HepG2 (cell line): ENCODE measurements around the gene ANKIB1. TPM values are rescaled to one million over a fixed set of nuclear protein-coding genes. Genes with fewer than 3 reads are reported as not detected.

Experiments
- ATAC-seq: fragments of 200-7000 bp; cut with Tn5 transposase; 3 replicates; pipeline ENCODE4 v1.9.1; 2020; ENCODE audit warnings: mild to moderate bottlenecking, moderate library complexity
- BruUV-seq: library from RNA; stranded (reverse); fragments of 400-500 nt; replicated peaks from 2 replicates; lab custom pipeline; 2021; lab: Mats Ljungman, UMichigan
- CTCF ChIA-PET: fragments of 300-600 bp; formaldehyde crosslinking; extraction: SDS; loops from one replicate; lab custom pipeline; 2021; ENCODE audit warnings: low total read pairs, inconsistent platforms, low intra/inter-chr PET ratio; lab: Yijun Ruan, JAX
- POLR2A ChIA-PET: fragments of 350-600 bp; sonication (Branson Sonifier 250); formaldehyde crosslinking; loops from one replicate; lab custom pipeline; 2020; ENCODE audit warnings: antibody characterized with exemption, inconsistent platforms; lab: Yijun Ruan, JAX
- DNase-seq: peaks from one replicate; pipeline ENCODE4 v3.0.0-alpha.2; 2015; ENCODE audit warnings: low spot score
- FAIRE-seq: peaks from 3 replicates; lab custom pipeline; 2011; peaks lifted over from hg19 to GRCh38; lab: Jason Lieb, UNC
- H2AFZ ChIP-seq: one replicate; pipeline ENCODE4 v1.6.1; 2011; ENCODE audit warnings: low read length, inconsistent platforms
- H3K27ac ChIP-seq: fragments of 300-600 bp; 3 replicates; pipeline ENCODE4 v1.8.0; 2011; ENCODE audit warnings: mixed run types, mild to moderate bottlenecking, mixed read lengths, low read length, inconsistent platforms; ENCODE audit not compliant: insufficient read depth; ENCODE audit errors: extremely low read length
- H3K27me3 ChIP-seq, 2 experiments: fragments of 200-600 bp in 1 of 2; 2 replicates in 1 of 2; 3 replicates in 1 of 2; pipeline versions ENCODE4 v1.6.0 to v1.8.0; 2011; ENCODE audit warnings: low read length in 2 of 2, mild to moderate bottlenecking in 2 of 2, moderate library complexity in 2 of 2, inconsistent platforms in 1 of 2; ENCODE audit not compliant: insufficient read depth in 2 of 2, control insufficient read depth in 1 of 2
- H3K36me3 ChIP-seq, 2 experiments: fragments of 200-600 bp in 1 of 2; replicated peaks in 1 of 2; 2 replicates in 1 of 2; 3 replicates in 1 of 2; pipeline versions ENCODE4 v1.5.1 to v1.8.0; 2011; ENCODE audit warnings: low read length in 2 of 2, inconsistent platforms in 1 of 2; ENCODE audit not compliant: insufficient read depth in 2 of 2, control insufficient read depth in 1 of 2
- H3K4me1 ChIP-seq: 2 replicates; pipeline ENCODE4 v1.5.1; 2012; ENCODE audit warnings: low read length, inconsistent platforms; ENCODE audit not compliant: insufficient read depth
- H3K4me2 ChIP-seq: 2 replicates; pipeline ENCODE4 v1.6.0; 2011; ENCODE audit warnings: low read depth, low read length, inconsistent platforms
- H3K4me3 ChIP-seq, 3 experiments: fragments of 200-600 bp in 1 of 3; sonication (generic), shearing (Covaris generic) in 1 of 3; replicated peaks in 1 of 3; 2 replicates each; pipeline ENCODE4 v1.5.1; 2011 to 2016; ENCODE audit warnings: low read length in 3 of 3, inconsistent platforms in 2 of 3, low read depth in 2 of 3, mild to moderate bottlenecking in 2 of 3, control low read depth in 1 of 3, mixed read lengths in 1 of 3; ENCODE audit not compliant: insufficient read depth in 1 of 3
- H3K79me2 ChIP-seq: one replicate; pipeline ENCODE4 v1.6.1; 2011; ENCODE audit warnings: low read length, inconsistent platforms; ENCODE audit not compliant: insufficient read depth
- H3K9ac ChIP-seq: 2 replicates; pipeline ENCODE4 v1.6.0; 2011; ENCODE audit warnings: mild to moderate bottlenecking, low read depth, low read length, inconsistent platforms; ENCODE audit not compliant: insufficient read depth
- H3K9me3 ChIP-seq: 2 replicates; pipeline ENCODE4 v1.5.1; 2012; ENCODE audit warnings: mild to moderate bottlenecking, low read length
- H4K20me1 ChIP-seq: 2 replicates; pipeline ENCODE4 v1.6.0; 2011; ENCODE audit warnings: inconsistent platforms, mild to moderate bottlenecking, low read length, moderate library complexity; ENCODE audit not compliant: insufficient read depth
- GABPB1 ChIP-seq: IDR thresholded peaks from 2 replicates; pipeline ENCODE4 v1.6.1; 2016; ENCODE audit warnings: mild to moderate bottlenecking, missing genetic modification reagents, moderate library complexity, missing compliant biosample characterization
- HDAC2 ChIP-seq: sonication (generic); formaldehyde crosslinking; IDR thresholded peaks from 2 replicates; pipeline ENCODE4 v1.4.0; 2020; ENCODE audit warnings: missing genetic modification reagents
- JARID2 ChIP-seq: sonication (generic); formaldehyde crosslinking; IDR thresholded peaks from 2 replicates; pipeline ENCODE4 v1.8.1; 2023; ENCODE audit warnings: missing genetic modification reagents, inconsistent platforms; ENCODE audit not compliant: insufficient replicate concordance
- MZF1 ChIP-seq: sonication (generic); formaldehyde crosslinking; IDR thresholded peaks from 2 replicates; pipeline ENCODE4 v1.8.1; 2023; ENCODE audit warnings: mild to moderate bottlenecking, missing genetic modification reagents, borderline replicate concordance
- PAXIP1 ChIP-seq: sonication (generic); formaldehyde crosslinking; conservative IDR thresholded peaks from 2 replicates; pipeline ENCODE4 v1.4.0; 2020; ENCODE audit warnings: mild to moderate bottlenecking, missing genetic modification reagents, moderate library complexity
- TFE3 ChIP-seq: IDR thresholded peaks from 2 replicates; pipeline ENCODE4 v1.6.1; 2016
- THAP11 ChIP-seq: IDR thresholded peaks from 2 replicates; pipeline ENCODE4 v1.6.1; 2016; ENCODE audit warnings: missing biosample characterization, missing genetic modification reagents
- ZNF225 ChIP-seq: sonication (generic); formaldehyde crosslinking; IDR thresholded peaks from 2 replicates; pipeline ENCODE4 v1.4.0; 2020; ENCODE audit warnings: mild to moderate bottlenecking, missing genetic modification reagents
- ZNF510 ChIP-seq: sonication (generic); formaldehyde crosslinking; IDR thresholded peaks from 2 replicates; pipeline ENCODE4 v1.4.0; 2020; ENCODE audit warnings: low read depth, mild to moderate bottlenecking, missing genetic modification reagents
- ZNF530 ChIP-seq: sonication (generic); formaldehyde crosslinking; IDR thresholded peaks from 2 replicates; pipeline ENCODE4 v1.5.0; 2020; ENCODE audit warnings: low read depth, mild to moderate bottlenecking, missing genetic modification reagents
- ZNF597 ChIP-seq: sonication (generic); formaldehyde crosslinking; IDR thresholded peaks from 2 replicates; pipeline ENCODE4 v1.5.0; 2020; ENCODE audit warnings: missing genetic modification reagents
- WGBS: methylation state at CpG from one replicate; pipeline ENCODE4 v1.1.6; 2017; ENCODE audit warnings: low lambda C conversion rate; 5-methylcytosine and 5-hydroxymethylcytosine counted together
- in situ Hi-C: cut with HindIII; loops from 2 replicates; pipeline ENCODE4 v1.10.0; 2017; ENCODE audit warnings: low pct_unique_long_range_greater_than_20kb; ENCODE audit not compliant: extremely low pct_ligation_motif_present
- intact Hi-C: fragments of 100-400 bp; cut with micrococcal nuclease; formaldehyde crosslinking; loops from one replicate; pipeline ENCODE4 v1.10.0; 2022; ENCODE audit not compliant: unreplicated experiment
- polyA plus RNA-seq, 8 experiments: library from polyadenylated mRNA; depleted of rRNA in 3 of 8; stranded (reverse) in 7 of 8; unstranded in 1 of 8; fragments of >200 nt; fragmentation: Illumina TruSeq in 4 of 8; extraction: Trizol in 4 of 8; gene quantifications; 2 replicates each; pipeline versions ENCODE4 v1.2.1 to v1.2.3, GENCODE V29; 2011 to 2016; ENCODE audit warnings: low read depth in 4 of 8, missing spikeins in 1 of 8, mixed read lengths in 1 of 8; ENCODE audit not compliant: insufficient read depth in 1 of 8
- total RNA-seq, 5 experiments: library from RNA; depleted of rRNA; stranded (reverse); fragments of >200 nt; fragmentation: Illumina TruSeq; extraction: Trizol; gene quantifications; 2 replicates each; pipeline ENCODE4 v1.2.3, GENCODE V29; 2016; ENCODE audit warnings: low read depth in 1 of 5
- TF ChIP-seq, protein P1 (sequence below): sonication (generic); formaldehyde crosslinking; IDR thresholded peaks from 2 replicates; pipeline ENCODE4 v1.4.0; 2020; ENCODE audit warnings: mild to moderate bottlenecking, missing genetic modification reagents, borderline replicate concordance
- TF ChIP-seq, protein P2 (sequence below): IDR thresholded peaks from 2 replicates; pipeline ENCODE4 v1.6.1; 2012; ENCODE audit warnings: inconsistent platforms
- TF ChIP-seq, protein P3 (sequence below): IDR thresholded peaks from 2 replicates; pipeline ENCODE4 v1.6.1; 2016; ENCODE audit warnings: low read depth, borderline replicate concordance
- TF ChIP-seq, protein P4 (sequence below): IDR thresholded peaks from 2 replicates; pipeline ENCODE4 v1.6.1; 2016; ENCODE audit warnings: control low read depth

Gene ANKIB1
- total and polyA plus RNA-seq, 2 of the 13 experiments (the other 11 are each of a cell fraction or from before 2014, with no cell fraction given) = 28.7 to 29.6 TPM

DNA sequence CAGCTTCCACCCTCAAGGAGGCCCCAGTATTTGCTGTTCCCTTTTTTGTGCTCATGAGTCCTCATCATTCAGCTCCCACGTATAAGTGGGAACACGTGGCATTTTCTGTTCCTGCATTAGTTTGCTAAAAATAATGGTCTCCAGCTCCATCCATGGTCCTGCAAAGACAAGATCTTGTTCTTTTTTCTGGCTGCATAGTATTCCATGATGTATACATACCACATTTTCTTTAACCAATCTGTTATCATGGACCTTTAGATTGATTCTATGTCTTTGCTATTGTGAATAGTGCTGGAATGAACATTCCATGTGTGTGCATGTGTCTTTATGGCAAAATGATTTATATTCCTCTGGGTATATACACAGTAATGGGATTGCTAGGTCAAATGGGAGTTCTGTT lies 17.0 kb upstream of the ANKIB1 start:
- TF ChIP-seq, protein P1, sequence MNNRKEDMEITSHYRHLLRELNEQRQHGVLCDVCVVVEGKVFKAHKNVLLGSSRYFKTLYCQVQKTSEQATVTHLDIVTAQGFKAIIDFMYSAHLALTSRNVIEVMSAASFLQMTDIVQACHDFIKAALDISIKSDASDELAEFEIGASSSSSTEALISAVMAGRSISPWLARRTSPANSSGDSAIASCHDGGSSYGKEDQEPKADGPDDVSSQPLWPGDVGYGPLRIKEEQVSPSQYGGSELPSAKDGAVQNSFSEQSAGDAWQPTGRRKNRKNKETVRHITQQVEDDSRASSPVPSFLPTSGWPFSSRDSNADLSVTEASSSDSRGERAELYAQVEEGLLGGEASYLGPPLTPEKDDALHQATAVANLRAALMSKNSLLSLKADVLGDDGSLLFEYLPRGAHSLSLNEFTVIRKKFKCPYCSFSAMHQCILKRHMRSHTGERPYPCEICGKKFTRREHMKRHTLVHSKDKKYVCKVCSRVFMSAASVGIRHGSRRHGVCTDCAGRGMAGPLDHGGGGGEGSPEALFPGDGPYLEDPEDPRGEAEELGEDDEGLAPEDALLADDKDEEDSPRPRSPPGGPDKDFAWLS = no peak
- TF ChIP-seq PAXIP1 (no peak), ZNF597 (CRISPR knock-in tag) (no peak), THAP11 (CRISPR knock-in tag) (no peak), HDAC2 (CRISPR knock-in tag) (no peak), ZNF530 (CRISPR knock-in tag) (no peak), ZNF225 (CRISPR knock-in tag) (no peak), ZNF510 (CRISPR knock-in tag) (no peak), TFE3 (CRISPR knock-in tag) (no peak), GABPB1 (no peak), MZF1 (no peak), JARID2 (CRISPR knock-in tag) (no peak)
- TF ChIP-seq, protein P2, sequence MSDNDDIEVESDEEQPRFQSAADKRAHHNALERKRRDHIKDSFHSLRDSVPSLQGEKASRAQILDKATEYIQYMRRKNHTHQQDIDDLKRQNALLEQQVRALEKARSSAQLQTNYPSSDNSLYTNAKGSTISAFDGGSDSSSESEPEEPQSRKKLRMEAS = no peak
- TF ChIP-seq, protein P3, sequence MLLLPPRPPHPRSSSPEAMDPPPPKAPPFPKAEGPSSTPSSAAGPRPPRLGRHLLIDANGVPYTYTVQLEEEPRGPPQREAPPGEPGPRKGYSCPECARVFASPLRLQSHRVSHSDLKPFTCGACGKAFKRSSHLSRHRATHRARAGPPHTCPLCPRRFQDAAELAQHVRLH (CRISPR knock-in tag) = no peak
- TF ChIP-seq, protein P4, sequence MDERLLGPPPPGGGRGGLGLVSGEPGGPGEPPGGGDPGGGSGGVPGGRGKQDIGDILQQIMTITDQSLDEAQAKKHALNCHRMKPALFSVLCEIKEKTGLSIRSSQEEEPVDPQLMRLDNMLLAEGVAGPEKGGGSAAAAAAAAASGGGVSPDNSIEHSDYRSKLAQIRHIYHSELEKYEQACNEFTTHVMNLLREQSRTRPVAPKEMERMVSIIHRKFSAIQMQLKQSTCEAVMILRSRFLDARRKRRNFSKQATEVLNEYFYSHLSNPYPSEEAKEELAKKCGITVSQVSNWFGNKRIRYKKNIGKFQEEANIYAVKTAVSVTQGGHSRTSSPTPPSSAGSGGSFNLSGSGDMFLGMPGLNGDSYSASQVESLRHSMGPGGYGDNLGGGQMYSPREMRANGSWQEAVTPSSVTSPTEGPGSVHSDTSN (CRISPR knock-in tag) = no peak
- ATAC-seq = no peak
- no peak overlapping the region for H3K9ac ChIP-seq
- TSS peak; percentile 19 for BruUV-seq
- CTCF ChIA-PET = no interaction called here
- in situ Hi-C loops = no loop called here
- H2AFZ ChIP-seq = no peak overlapping the region
- H3K36me3 ChIP-seq = peaks cover 1 to 29% of the 10 kb centered on the region in 2 experiments; a peak in 4 of 5 replicates
- POLR2A ChIA-PET = no interaction called here
- no peak overlapping the region for H3K4me2 ChIP-seq
- intact Hi-C loops = no loop called here
- WGBS = 100% methylated on average over 2 of the region's 2 CpGs
- no peaks in the 10 kb centered on the region for H3K27me3 ChIP-seq
- no peak overlapping the region for H3K27ac ChIP-seq
- H3K9me3 ChIP-seq = no peaks in the 10 kb centered on the region
- H3K4me1 ChIP-seq = no peaks in the 10 kb centered on the region
- no peak overlapping the region for H3K4me3 ChIP-seq
- no peaks in the 10 kb centered on the region for H3K79me2 ChIP-seq
- H4K20me1 ChIP-seq = no peaks in the 10 kb centered on the region
- FAIRE-seq = no peak
- no peak for DNase-seq
